ENCODE results near the gene SFI1.
"Not testable (repeated sequence)": the region's sequence is repeated elsewhere in the genome, so short reads cannot be mapped to it uniquely, and the experiment has no call there.

DNA sequence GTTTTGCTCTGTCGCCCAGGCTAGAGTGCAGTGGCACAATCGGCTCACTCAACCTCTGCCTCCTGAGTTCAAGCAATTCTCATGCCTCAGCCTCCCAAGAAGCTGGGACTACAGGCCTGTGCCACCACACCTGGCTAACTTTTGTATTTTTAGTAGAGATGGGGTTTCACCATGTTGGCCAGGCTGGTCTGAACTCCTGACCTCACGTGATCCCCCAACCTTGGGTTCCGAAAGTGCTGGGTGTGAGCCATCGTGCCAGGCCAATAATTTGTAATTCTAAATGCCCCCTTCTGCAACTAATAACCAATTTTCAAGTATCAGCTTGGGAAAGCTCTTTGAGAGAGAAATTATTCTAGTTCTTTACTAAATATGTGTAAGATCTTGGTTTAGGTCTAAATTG, 3.0 kb upstream of the SFI1 start:
- TF ChIP-seq, protein P1, sequence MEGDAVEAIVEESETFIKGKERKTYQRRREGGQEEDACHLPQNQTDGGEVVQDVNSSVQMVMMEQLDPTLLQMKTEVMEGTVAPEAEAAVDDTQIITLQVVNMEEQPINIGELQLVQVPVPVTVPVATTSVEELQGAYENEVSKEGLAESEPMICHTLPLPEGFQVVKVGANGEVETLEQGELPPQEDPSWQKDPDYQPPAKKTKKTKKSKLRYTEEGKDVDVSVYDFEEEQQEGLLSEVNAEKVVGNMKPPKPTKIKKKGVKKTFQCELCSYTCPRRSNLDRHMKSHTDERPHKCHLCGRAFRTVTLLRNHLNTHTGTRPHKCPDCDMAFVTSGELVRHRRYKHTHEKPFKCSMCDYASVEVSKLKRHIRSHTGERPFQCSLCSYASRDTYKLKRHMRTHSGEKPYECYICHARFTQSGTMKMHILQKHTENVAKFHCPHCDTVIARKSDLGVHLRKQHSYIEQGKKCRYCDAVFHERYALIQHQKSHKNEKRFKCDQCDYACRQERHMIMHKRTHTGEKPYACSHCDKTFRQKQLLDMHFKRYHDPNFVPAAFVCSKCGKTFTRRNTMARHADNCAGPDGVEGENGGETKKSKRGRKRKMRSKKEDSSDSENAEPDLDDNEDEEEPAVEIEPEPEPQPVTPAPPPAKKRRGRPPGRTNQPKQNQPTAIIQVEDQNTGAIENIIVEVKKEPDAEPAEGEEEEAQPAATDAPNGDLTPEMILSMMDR (IDR thresholded peaks at IDR 0.05; ENCODE audit: insufficient read depth, low read depth, low read length) = not testable (repeated sequence)
- TF ChIP-seq EZH2 (IDR thresholded peaks at IDR 0.05; ENCODE audit: insufficient read depth, low read length) = not testable (repeated sequence)
